Measurements from ENCODE around the gene TMEM140.

TMEM140 gene

DNA sequence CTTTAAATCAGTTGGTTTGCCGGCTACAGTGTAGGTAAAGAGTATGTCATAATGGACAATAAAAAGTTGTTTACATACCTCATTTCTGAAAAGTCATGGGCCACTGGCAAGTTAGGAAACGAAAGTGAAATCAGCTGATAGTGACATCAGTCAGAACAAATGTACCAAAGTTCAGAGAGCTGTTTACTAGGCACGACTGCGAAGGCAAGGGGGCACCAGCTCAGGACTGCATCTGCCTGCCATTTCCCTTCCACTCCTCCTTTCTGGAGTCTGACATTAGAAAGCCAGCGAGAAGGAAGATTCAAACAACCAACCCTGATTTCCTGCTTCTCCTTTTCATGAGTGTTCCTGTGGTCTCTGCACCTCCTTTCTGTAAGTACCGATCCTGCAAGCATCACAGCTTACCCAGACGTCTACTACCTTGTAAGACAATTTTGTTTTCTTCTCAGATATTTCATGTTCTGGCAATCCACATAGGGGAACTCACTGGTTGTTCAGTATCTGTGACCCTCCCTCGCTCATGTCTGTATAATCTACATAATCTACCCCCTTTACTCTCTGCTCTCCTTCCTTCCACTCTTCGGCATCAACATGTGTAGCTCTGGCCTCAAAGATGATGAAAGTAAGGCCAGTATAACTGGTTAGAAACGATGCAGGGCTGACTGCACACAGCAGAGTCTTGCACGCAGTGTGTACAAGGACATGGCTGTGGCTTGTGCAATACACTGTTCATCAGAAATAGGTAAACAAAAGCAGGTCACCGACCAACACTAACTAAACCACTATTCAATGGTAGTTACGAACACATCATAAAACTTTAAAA lies at the start of gene TMEM140:
Gene TMEM140 (plus strand): TSS at position 174 of the 823 bp plus-strand sequence. CDS start 16,370 bp downstream, outside the sequence.
- peak within 1 kb of the TSS; percentile 53; the same call in 1 of the 2 replicates for H3K27ac ChIP-seq
- TF ChIP-seq ZFX (IDR thresholded peaks at IDR 0.05) = no peak
- TF ChIP-seq, protein P1, sequence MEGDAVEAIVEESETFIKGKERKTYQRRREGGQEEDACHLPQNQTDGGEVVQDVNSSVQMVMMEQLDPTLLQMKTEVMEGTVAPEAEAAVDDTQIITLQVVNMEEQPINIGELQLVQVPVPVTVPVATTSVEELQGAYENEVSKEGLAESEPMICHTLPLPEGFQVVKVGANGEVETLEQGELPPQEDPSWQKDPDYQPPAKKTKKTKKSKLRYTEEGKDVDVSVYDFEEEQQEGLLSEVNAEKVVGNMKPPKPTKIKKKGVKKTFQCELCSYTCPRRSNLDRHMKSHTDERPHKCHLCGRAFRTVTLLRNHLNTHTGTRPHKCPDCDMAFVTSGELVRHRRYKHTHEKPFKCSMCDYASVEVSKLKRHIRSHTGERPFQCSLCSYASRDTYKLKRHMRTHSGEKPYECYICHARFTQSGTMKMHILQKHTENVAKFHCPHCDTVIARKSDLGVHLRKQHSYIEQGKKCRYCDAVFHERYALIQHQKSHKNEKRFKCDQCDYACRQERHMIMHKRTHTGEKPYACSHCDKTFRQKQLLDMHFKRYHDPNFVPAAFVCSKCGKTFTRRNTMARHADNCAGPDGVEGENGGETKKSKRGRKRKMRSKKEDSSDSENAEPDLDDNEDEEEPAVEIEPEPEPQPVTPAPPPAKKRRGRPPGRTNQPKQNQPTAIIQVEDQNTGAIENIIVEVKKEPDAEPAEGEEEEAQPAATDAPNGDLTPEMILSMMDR (conservative IDR thresholded peaks at IDR 0.05) = 0 out of 2 replicates have a peak, but pooled peaks have one; percentile 6

DNA sequence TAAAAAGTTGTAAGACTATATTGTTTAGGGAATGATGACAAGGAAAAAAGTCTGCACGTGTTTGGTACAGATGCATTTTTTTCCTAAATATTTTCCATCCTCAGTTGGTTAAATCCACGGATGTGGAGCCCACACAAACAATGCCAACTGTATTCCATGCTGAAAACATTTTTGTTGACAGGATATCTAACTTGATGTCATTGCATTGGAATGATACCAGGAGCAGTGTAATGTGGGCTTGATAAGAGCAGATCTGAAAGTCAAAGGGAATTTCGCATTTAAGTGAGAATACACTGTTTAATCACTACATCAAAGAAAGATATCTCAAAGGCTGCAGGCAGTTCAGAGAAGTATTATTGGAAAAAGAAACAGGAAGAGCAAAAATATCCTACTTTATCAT lies 49.5 kb upstream of the TMEM140 start:
- H3K27ac ChIP-seq = no peak overlapping the region
- TF ChIP-seq, protein P1 (conservative IDR thresholded peaks at IDR 0.05) = no peak
- TF ChIP-seq ZFX (IDR thresholded peaks at IDR 0.05) = no peak

DNA sequence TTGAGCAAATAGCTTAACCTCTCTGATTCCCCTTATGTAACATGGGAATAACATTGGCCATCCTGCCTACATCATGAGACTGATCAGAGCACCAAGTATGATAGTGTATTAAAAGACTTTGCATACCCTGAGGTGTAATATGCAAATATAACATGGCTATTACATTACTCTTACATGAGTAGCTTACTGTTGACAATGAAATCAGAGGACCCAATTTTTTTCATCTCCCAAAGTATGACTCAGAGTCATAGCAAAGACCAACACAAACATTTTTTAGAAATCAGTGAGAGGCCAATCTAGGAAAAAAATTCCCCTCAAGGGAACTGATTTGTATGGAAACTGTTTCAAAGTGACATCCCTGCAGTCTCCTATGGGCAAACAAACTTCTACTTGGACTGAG lies 47.0 kb upstream of the TMEM140 start:
- no peak for TF ChIP-seq ZFX (IDR thresholded peaks at IDR 0.05)
- TF ChIP-seq, protein P1 (conservative IDR thresholded peaks at IDR 0.05) = no peak
- H3K27ac ChIP-seq = no peak overlapping the region

DNA sequence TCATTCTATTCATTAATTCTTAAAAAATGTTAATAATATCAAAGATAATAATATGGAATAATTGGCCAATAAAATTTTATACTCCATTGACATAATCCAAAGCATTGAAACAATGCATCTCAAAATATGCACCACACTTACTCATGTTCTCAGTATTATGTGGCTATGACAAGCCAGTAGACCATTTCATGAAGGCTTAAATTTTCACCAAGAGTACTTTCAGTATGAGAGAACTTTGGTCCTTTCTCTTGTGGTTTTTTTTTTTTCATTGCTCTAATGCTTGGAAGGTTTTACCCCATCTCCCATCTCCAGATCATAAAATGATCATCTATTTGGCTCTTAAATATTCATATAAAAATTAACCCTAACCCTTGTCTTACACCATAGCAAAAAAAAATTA lies 45.5 kb upstream of the TMEM140 start:
- TF ChIP-seq ZFX (IDR thresholded peaks at IDR 0.05) = no peak
- TF ChIP-seq, protein P1 (conservative IDR thresholded peaks at IDR 0.05) = no peak
- no peak overlapping the region for H3K27ac ChIP-seq

DNA sequence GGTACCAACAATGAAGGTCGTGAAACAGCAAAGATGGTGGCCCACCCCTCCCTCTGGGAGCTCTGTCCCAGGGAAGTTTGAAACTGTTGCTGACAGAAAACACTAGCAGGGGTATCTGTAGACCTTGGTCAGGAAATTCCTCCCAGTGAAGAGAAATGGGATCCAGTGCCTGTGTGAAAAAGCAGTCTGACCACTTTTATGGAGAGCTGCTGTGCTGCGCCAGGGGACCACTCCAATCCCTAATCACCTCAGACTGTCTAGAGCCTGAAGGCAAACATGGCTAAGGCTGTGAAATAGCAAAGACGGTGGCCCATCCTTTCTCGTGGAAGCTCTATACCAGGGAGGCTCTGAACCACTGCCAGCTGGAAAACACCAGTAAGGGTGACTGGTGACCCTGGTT lies 38.3 kb upstream of the TMEM140 start:
- no peak overlapping the region for H3K27ac ChIP-seq
- no peak for TF ChIP-seq ZFX (IDR thresholded peaks at IDR 0.05)
- TF ChIP-seq, protein P1 (conservative IDR thresholded peaks at IDR 0.05) = no peak

DNA sequence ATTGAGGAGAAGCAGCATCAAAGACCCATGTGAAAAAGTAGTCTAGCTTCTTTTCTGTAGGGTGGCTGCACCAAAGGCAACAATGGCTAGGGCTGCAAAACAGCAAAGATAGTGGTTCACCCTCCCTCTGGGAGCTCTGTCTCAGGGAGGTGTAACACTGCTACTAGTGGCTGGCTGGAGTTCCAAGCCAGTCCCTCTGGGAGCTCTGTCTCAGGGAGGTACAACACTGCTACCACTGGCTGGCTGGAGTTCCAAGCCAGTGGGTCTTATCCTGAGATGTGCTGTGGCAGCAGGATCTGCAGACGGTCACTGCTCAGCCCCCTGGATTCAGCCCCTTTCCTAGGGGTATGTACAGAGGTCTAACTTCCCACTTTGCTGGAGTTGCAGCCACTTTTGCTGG lies 37.9 kb upstream of the TMEM140 start:
- no peak for TF ChIP-seq ZFX (IDR thresholded peaks at IDR 0.05)
- TF ChIP-seq, protein P1 (conservative IDR thresholded peaks at IDR 0.05) = no peak
- no peak overlapping the region for H3K27ac ChIP-seq

DNA sequence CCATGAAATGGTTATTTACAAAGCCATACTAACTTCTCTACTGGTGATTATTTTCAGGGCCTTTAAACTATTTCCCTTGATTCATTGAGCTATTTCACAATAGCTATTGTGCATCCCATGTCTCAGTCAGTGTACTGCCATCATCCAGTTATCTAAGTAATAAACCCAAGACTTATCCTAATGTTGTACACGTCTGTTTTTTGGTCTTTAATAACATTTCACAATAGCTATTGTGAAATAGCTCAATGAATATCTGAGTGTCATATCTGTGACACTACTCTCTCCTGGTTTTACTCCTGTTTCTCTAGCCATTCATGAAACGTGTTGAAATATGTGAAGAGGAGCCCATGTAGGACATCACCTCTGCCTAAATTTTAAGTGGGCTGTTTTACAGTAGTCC lies 36.5 kb upstream of the TMEM140 start:
- TF ChIP-seq, protein P1 (conservative IDR thresholded peaks at IDR 0.05) = no peak
- no peak for TF ChIP-seq ZFX (IDR thresholded peaks at IDR 0.05)
- H3K27ac ChIP-seq = no peak overlapping the region

Data from C4-2B (cell line).